ENCODE results near the gene ADARB1.

Gene ADARB1

GRCh38 chr21:45260191-45260825 is 185.9 kb downstream of the ADARB1 start:
- TF ChIP-seq, protein P1, sequence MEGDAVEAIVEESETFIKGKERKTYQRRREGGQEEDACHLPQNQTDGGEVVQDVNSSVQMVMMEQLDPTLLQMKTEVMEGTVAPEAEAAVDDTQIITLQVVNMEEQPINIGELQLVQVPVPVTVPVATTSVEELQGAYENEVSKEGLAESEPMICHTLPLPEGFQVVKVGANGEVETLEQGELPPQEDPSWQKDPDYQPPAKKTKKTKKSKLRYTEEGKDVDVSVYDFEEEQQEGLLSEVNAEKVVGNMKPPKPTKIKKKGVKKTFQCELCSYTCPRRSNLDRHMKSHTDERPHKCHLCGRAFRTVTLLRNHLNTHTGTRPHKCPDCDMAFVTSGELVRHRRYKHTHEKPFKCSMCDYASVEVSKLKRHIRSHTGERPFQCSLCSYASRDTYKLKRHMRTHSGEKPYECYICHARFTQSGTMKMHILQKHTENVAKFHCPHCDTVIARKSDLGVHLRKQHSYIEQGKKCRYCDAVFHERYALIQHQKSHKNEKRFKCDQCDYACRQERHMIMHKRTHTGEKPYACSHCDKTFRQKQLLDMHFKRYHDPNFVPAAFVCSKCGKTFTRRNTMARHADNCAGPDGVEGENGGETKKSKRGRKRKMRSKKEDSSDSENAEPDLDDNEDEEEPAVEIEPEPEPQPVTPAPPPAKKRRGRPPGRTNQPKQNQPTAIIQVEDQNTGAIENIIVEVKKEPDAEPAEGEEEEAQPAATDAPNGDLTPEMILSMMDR (IDR thresholded peaks at IDR 0.05; ENCODE audit: low read length, missing control alignments) = no peak
- no peak overlapping the region for H3K4me3 ChIP-seq (replicated peaks; ENCODE audit: low read depth, low read length)
- no peak for DNase-seq (ENCODE audit: low read depth)

DNA sequence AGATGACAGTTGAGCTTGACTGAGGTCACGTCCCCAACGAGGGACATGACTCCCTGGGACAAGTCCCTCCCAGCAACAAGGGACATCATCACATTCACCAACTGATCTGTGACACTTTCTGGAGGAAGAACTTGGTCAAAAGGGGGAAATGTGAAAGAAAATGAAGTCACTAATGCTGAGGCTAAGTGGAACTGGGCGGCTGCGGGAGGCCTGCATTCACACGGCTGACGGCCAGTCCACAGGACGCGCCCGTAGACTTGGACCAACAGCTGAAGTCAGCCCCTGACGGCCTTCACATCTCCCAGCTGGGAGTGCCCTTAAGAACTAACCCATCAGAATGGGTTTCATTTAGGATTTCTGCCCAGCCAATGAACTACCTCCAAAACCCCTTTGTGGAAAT is 186.7 kb downstream of the ADARB1 start:
- H3K4me3 ChIP-seq (replicated peaks; ENCODE audit: low read depth, low read length) = no peak overlapping the region
- TF ChIP-seq, protein P1 (IDR thresholded peaks at IDR 0.05; ENCODE audit: low read length, missing control alignments) = no peak
- no peak for DNase-seq (ENCODE audit: low read depth)

GRCh38 chr21:45262041-45262581 is 187.7 kb downstream of the ADARB1 start:
- no peak for DNase-seq (ENCODE audit: low read depth)
- H3K4me3 ChIP-seq (replicated peaks; ENCODE audit: low read depth, low read length) = no peak overlapping the region
- TF ChIP-seq, protein P1 (IDR thresholded peaks at IDR 0.05; ENCODE audit: low read length, missing control alignments) = no peak

- H3K4me3 ChIP-seq (replicated peaks; ENCODE audit: low read depth, low read length) = no peak overlapping the region
- TF ChIP-seq, protein P1 (IDR thresholded peaks at IDR 0.05; ENCODE audit: low read length, missing control alignments) = no peak
- DNase-seq (ENCODE audit: low read depth) = no peak
Measured at GRCh38 chr21:45262616-45263015, 188.2 kb downstream of the ADARB1 start.

DNA sequence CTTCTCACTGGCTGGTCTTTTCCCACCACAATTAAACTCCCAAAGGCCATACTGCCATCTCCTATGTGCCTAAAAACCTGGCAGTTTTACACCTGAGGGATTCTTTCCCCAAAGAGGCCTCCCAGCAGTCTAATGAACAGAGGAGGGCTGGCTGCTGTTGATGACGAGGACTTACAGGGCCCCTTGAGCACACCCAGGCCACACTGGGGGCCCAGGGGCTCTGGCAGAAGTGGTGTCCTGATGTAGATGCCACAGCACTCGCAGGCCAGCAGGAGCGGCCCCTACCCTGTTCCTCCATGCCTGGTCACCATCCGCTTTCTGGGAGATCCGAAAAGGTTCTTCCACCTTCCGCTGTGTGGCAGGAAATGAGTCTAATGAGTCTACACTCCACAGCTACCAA is 189.2 kb downstream of the ADARB1 start:
- no peak for DNase-seq (ENCODE audit: low read depth)
- H3K4me3 ChIP-seq (replicated peaks; ENCODE audit: low read depth, low read length) = no peak overlapping the region
- TF ChIP-seq, protein P1 (IDR thresholded peaks at IDR 0.05; ENCODE audit: low read length, missing control alignments) = no peak

DNA sequence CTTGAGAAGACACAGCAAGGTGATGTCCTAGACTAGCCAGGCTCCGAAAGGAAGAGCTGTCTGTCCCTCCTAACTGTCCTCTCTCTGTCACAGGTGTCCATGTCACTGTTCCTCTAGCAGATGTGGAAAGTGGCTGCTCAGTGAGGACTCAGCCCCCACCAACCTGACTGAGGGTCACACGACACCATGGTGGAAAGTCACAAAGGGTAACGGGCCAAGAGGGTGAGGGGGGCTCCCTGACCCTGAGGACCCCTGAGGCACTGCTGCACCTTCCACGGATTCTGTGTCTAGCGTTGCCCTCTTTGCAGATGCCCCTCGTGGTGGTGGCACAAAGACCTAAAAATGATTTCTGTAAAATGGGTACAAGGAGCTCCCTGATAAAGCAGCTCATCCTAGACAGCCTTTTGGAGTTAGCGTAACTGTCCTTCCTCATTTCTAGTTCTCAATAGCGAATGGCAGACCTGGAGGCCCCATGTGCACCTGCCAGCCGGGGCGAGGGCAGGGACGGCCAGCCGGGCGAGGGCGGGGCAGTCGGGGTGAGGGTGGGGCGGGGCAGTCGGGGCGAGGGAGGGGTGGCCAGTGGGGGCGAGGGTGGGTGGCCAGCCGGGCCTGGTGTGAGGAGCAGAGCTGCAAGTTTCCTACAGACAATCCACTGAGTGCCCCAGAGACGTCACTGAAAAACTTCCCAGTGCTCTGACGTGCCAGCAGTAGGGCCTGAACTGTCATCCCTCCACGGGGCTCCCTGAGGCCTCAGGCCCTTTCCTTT is 189.9 kb downstream of the ADARB1 start:
- TF ChIP-seq, protein P1 (IDR thresholded peaks at IDR 0.05; ENCODE audit: low read length, missing control alignments) = no peak
- no peak for DNase-seq (ENCODE audit: low read depth)
- no peak overlapping the region for H3K4me3 ChIP-seq (replicated peaks; ENCODE audit: low read depth, low read length)
